Vagina (tissue), 2 donors: ENCODE measurements around the gene GGTLC1.

Experiments
- POLR2A ChIP-seq, 2 donors: fragments of 450-650 bp; IDR thresholded peaks; one replicate each; pipeline ENCODE4 v1.6.1; 2017; ENCODE audit warnings: antibody characterized with exemption in 2 of 2, mild to moderate bottlenecking in 2 of 2, moderate library complexity in 2 of 2
- POLR2AphosphoS5 ChIP-seq, 2 donors: sonication (generic); formaldehyde crosslinking; IDR thresholded peaks; one replicate each; pipeline ENCODE4 v1.9.0; 2017; ENCODE audit warnings: antibody characterized with exemption in 2 of 2, mild to moderate bottlenecking in 2 of 2, low read depth in 1 of 2; ENCODE audit not compliant: insufficient read depth in 1 of 2
- TF ChIP-seq, protein P1 (sequence below), 3 experiments: fragments of 450-650 bp in 2 of 3; fragments of 200-600 bp in 1 of 3; sonication (generic) in 1 of 3; IDR thresholded peaks; one replicate each; pipeline ENCODE4 v1.5.1; 2017 to 2019; ENCODE audit warnings: antibody characterized with exemption in 3 of 3, mild to moderate bottlenecking in 2 of 3, moderate library complexity in 2 of 3

DNA sequence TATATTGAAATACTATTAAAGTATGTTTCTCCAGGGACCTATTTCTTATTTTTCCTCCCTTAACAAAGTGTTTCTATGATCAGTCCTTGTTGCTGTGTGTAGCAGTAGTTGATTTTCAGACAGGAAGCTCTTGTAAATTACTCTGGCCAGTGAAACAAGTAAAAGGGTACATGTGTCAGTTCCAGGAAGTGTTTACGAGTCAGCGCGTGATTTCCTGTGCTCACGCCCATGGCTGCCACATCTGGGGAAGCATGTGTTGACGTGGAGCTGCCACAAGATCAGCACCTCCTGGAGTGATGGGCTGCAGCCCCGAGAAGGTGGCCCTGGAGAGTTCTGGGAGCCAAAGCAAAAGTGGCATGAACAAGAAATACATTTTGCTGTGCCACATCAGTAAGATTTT lies 38.6 kb upstream of the GGTLC1 start:
- no peak for TF ChIP-seq POLR2A (IDR thresholded peaks at IDR 0.05)
- TF ChIP-seq, protein P1, sequence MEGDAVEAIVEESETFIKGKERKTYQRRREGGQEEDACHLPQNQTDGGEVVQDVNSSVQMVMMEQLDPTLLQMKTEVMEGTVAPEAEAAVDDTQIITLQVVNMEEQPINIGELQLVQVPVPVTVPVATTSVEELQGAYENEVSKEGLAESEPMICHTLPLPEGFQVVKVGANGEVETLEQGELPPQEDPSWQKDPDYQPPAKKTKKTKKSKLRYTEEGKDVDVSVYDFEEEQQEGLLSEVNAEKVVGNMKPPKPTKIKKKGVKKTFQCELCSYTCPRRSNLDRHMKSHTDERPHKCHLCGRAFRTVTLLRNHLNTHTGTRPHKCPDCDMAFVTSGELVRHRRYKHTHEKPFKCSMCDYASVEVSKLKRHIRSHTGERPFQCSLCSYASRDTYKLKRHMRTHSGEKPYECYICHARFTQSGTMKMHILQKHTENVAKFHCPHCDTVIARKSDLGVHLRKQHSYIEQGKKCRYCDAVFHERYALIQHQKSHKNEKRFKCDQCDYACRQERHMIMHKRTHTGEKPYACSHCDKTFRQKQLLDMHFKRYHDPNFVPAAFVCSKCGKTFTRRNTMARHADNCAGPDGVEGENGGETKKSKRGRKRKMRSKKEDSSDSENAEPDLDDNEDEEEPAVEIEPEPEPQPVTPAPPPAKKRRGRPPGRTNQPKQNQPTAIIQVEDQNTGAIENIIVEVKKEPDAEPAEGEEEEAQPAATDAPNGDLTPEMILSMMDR (IDR thresholded peaks at IDR 0.05), result no peak
- peak; percentile 61 to 79 for TF ChIP-seq POLR2AphosphoS5 (IDR thresholded peaks at IDR 0.05; ENCODE audit: insufficient read depth in 1 of 2, low read depth in 1 of 2)
